ENCODE results near the gene ILDR1.
"Not testable (repeated sequence)": the region's sequence is repeated elsewhere in the genome, so short reads cannot be mapped to it uniquely, and the experiment has no call there.

The ILDR1 gene

GRCh38 chr3:121942116-121942786 is 79.8 kb downstream of the ILDR1 start:
- DNase-seq (ENCODE audit: low read depth): peak; percentile 31

GRCh38 chr3:121941592-121941991 is 80.5 kb downstream of the ILDR1 start:
- no peak for DNase-seq (ENCODE audit: low read depth)

- not testable (repeated sequence) for DNase-seq (ENCODE audit: low read depth)
Measured at GRCh38 chr3:121938141-121938855, 83.7 kb downstream of the ILDR1 start.
